ENCODE results near the gene DLD. TPM values are rescaled to one million over a fixed set of nuclear protein-coding genes. Genes with fewer than 3 reads are reported as not detected.
A peak's percentile ranks its signal among the peaks of the same experiment; 100 is the strongest.
"Not testable (repeated sequence)": the region's sequence is repeated elsewhere in the genome, so short reads cannot be mapped to it uniquely, and the experiment has no call there.

The DLD gene
- total and polyA plus RNA-seq, 2 of the 8 experiments (the other 6 are each of a cell fraction or from before 2014, with no cell fraction given), result 63.7 to 88.5 TPM

- peak overlapping the region; percentile 70 to 97; a peak in 3 of 4 replicates for H3K4me2 ChIP-seq (ENCODE audit: insufficient read depth in 1 of 2, low read depth in 2 of 2, low read length in 2 of 2)
- H3K9me3 ChIP-seq (ENCODE audit: insufficient read depth in 2 of 2, low read depth in 1 of 2, low read length in 1 of 2); H3K27ac ChIP-seq (ENCODE audit: low read depth, low read length); H2BK20ac ChIP-seq (ENCODE audit: low read length); H3K23ac ChIP-seq (ENCODE audit: insufficient read length); H4K20me1 ChIP-seq (replicated peaks in 1 of 2; ENCODE audit: control insufficient read depth in 1 of 2, insufficient read depth in 2 of 2, low read length in 2 of 2); H3K9ac ChIP-seq (replicated peaks in 1 of 4; ENCODE audit: extremely low read depth in 1 of 4, low read depth in 3 of 4, low read length in 3 of 4); H3K27me3 ChIP-seq (replicated peaks in 1 of 4; ENCODE audit: control insufficient read depth in 3 of 4, extremely low read depth in 1 of 4, insufficient read depth in 3 of 4, low read length in 3 of 4); H3K4ac ChIP-seq (replicated peaks; ENCODE audit: insufficient read length, low read depth, low read length); H3K4me1 ChIP-seq (replicated peaks in 1 of 4; ENCODE audit: control insufficient read depth in 3 of 4, insufficient read depth in 4 of 4, low read length in 3 of 4); H4K5ac ChIP-seq (ENCODE audit: insufficient read length, low read depth, low read length); H2BK5ac ChIP-seq (ENCODE audit: low read depth, low read length); H3K18ac ChIP-seq (ENCODE audit: extremely low read depth, low read length); H3K56ac ChIP-seq (replicated peaks; ENCODE audit: insufficient read length, low read depth, low read length); FAIRE-seq; H3K79me1 ChIP-seq (ENCODE audit: low read depth, low read length); H4K8ac ChIP-seq (ENCODE audit: extremely low read depth, insufficient read depth, low read length); H4K91ac ChIP-seq (replicated peaks; ENCODE audit: insufficient read length, low read length); H2BK12ac ChIP-seq (ENCODE audit: low read depth, low read length); H2BK120ac ChIP-seq (replicated peaks; ENCODE audit: low read depth, low read length); H2BK15ac ChIP-seq (ENCODE audit: low read length); DNase-seq (ENCODE audit: low read depth in 1 of 2, low spot score in 2 of 2); H3K14ac ChIP-seq (ENCODE audit: insufficient read length); H2AK5ac ChIP-seq (ENCODE audit: low read depth, low read length); H3K23me2 ChIP-seq (ENCODE audit: low read depth, low read length); H2AFZ ChIP-seq (ENCODE audit: low read length): not testable (repeated sequence)
- H3K36me3 ChIP-seq (ENCODE audit: control insufficient read depth in 2 of 4, insufficient read depth in 4 of 4, low read length in 3 of 4), result peaks cover 0 to 25% (median 9%) of the 10 kb centered on the region in 4 experiments; a peak in 5 of 8 replicates
- ChIA-PET POLR2A (ENCODE audit: partially characterized antibody) (interaction anchor here (0.6 to 1.6 kb wide), 2 partner anchors 40 to 600 kb away, joined by 3 to 5 read pairs; no protein-coding TSS in a partner anchor), CTCF (ENCODE audit: partially characterized antibody) (interaction anchor here (0.6 to 1.9 kb wide), 5 partner anchors 8 to 254 kb away, joined by 3 to 8 read pairs (median 3); no protein-coding TSS in a partner anchor)
- H3K79me2 ChIP-seq (ENCODE audit: control insufficient read depth in 1 of 2, insufficient read depth in 2 of 2, low read length in 2 of 2), result peaks cover 2 to 56% of the 10 kb centered on the region in 2 experiments; a peak in 3 of 4 replicates
- H3K4me3 ChIP-seq (ENCODE audit: extremely low read depth in 1 of 4, insufficient read depth in 2 of 4, low read depth in 3 of 4, low read length in 4 of 4), result peak overlapping the region in 1 of 4 experiments; percentile 71; a peak in 1 of 8 replicates
- WGBS, 2 experiments (ENCODE audit: extremely low coverage in 1 of 2, insufficient coverage in 1 of 2, insufficient read length in 1 of 2, insufficient replicate concordance in 2 of 2, low coverage in 1 of 2, low lambda C conversion rate in 2 of 2, missing lambda C conversion rate in 1 of 2), result 91% methylated on average over 8 of the region's 8 CpGs; no CpG with 5 or more reads in 1 of the 2 experiments
Observed at GRCh38 chr7:107892367-107892741, 1.4 kb downstream of the DLD start.

Data from H1 (cell line).